A549 (cell line): ENCODE data around the gene GAS1. TPM values are rescaled to one million over a fixed set of nuclear protein-coding genes. Genes with fewer than 3 reads are reported as not detected.

Source experiments
- ATAC-seq, 2 experiments: fragments of 200-7000 bp in 1 of 2; fragments of >200 bp in 1 of 2; cut with Nextera tagmentation in 1 of 2; cut with Tn5 transposase in 1 of 2; 3 replicates each; pipeline versions ENCODE4 v1.8.0 to v1.9.1; 2018 to 2020; ENCODE audit warnings: mild to moderate bottlenecking in 1 of 2, moderate library complexity in 1 of 2
- CTCF ChIA-PET: fragments of 300-600 bp; sonication (Branson Sonifier 250); formaldehyde crosslinking; extraction: SDS; loops from one replicate; lab custom pipeline; 2021; ENCODE audit warnings: antibody characterized with exemption, inconsistent platforms; lab: Yijun Ruan, JAX
- POLR2A ChIA-PET: fragments of 350-600 bp; formaldehyde crosslinking; extraction: SDS; loops from one replicate; lab custom pipeline; 2021; ENCODE audit warnings: antibody characterized with exemption, inconsistent platforms; lab: Yijun Ruan, JAX
- DNase-seq, 2 experiments: peaks; one replicate each; pipeline versions ENCODE4 v3.0.0 to v3.0.0-alpha.2; 2011 to 2016; ENCODE audit warnings: low read depth in 1 of 2, low spot score in 1 of 2
- FAIRE-seq: peaks from 2 replicates; lab custom pipeline; 2011; peaks lifted over from hg19 to GRCh38; lab: Jason Lieb, UNC
- H3K27ac ChIP-seq, 2 experiments: fragments of >200 bp; sonication (Bioruptor Twin); formaldehyde crosslinking; 3 replicates each; pipeline ENCODE4 v1.5.1; 2016 to 2017
- H3K4me1 ChIP-seq: fragments of >200 bp; sonication (Bioruptor Twin); formaldehyde crosslinking; 3 replicates; pipeline ENCODE4 v1.6.1; 2016
- H3K4me2 ChIP-seq: fragments of >200 bp; sonication (Bioruptor Twin); formaldehyde crosslinking; 3 replicates; pipeline ENCODE4 v1.6.1; 2016
- H3K4me3 ChIP-seq: fragments of >200 bp; sonication (Bioruptor Twin); formaldehyde crosslinking; 3 replicates; pipeline ENCODE4 v1.5.1; 2016
- H3K9me3 ChIP-seq: fragments of >200 bp; sonication (Bioruptor Twin); formaldehyde crosslinking; 3 replicates; pipeline ENCODE4 v1.6.1; 2016
- CBX2 ChIP-seq: fragments of 200-600 bp; sonication (generic); IDR thresholded peaks from 2 replicates; pipeline ENCODE4 v1.6.1; 2016; ENCODE audit warnings: low read depth, mild to moderate bottlenecking, borderline replicate concordance
- CHD2 ChIP-seq: fragments of 150-350 bp; IDR thresholded peaks from 2 replicates; pipeline ENCODE4 v1.6.1; 2014; ENCODE audit warnings: low read length; ENCODE audit not compliant: partially characterized antibody
- EHMT2 ChIP-seq: fragments of 200-600 bp; sonication (generic); IDR thresholded peaks from 2 replicates; pipeline ENCODE4 v1.6.1; 2016; ENCODE audit warnings: antibody characterized with exemption, low read depth, mild to moderate bottlenecking, moderate library complexity
- ELK1 ChIP-seq: fragments of 150-350 bp; IDR thresholded peaks from 2 replicates; pipeline ENCODE4 v1.6.1; 2014; ENCODE audit warnings: low read depth, mild to moderate bottlenecking, low read length
- FOXS1 ChIP-seq: fragments of 250-450 bp; sonication (Bioruptor Pico); IDR thresholded peaks from 2 replicates; pipeline ENCODE4 v1.5.0; 2020; ENCODE audit warnings: mild to moderate bottlenecking, moderate library complexity
- HEYL ChIP-seq: fragments of 250-450 bp; sonication (Bioruptor Pico); IDR thresholded peaks from 2 replicates; pipeline ENCODE4 v1.8.0; 2021; ENCODE audit warnings: mild to moderate bottlenecking, moderate library complexity
- HOXB13 ChIP-seq: fragments of 250-450 bp; sonication (Bioruptor Pico); IDR thresholded peaks from 2 replicates; pipeline ENCODE4 v1.5.0; 2020; ENCODE audit warnings: low read depth, mild to moderate bottlenecking, moderate library complexity
- JUNB ChIP-seq: fragments of >200 bp; sonication (Bioruptor Twin); formaldehyde crosslinking; IDR thresholded peaks from 2 replicates; pipeline ENCODE4 v1.6.1; 2016
- KDM1A ChIP-seq: fragments of 200-600 bp; sonication (generic); IDR thresholded peaks from 2 replicates; pipeline ENCODE4 v1.6.1; 2016; ENCODE audit warnings: low read depth, mild to moderate bottlenecking
- MAFK ChIP-seq: fragments of 450-650 bp; IDR thresholded peaks from 2 replicates; pipeline ENCODE4 v1.6.1; 2014; ENCODE audit not compliant: partially characterized antibody
- REST ChIP-seq: fragments of 200-600 bp; sonication (generic); IDR thresholded peaks from 2 replicates; pipeline ENCODE4 v1.6.1; 2016; ENCODE audit warnings: antibody characterized with exemption, mild to moderate bottlenecking, moderate library complexity
- RFX5 ChIP-seq: fragments of 450-650 bp; IDR thresholded peaks from 2 replicates; pipeline ENCODE4 v1.7.1; 2014; ENCODE audit warnings: antibody characterized with exemption, mild to moderate bottlenecking, moderate library complexity
- RNF2 ChIP-seq: fragments of 200-600 bp; sonication (generic); IDR thresholded peaks from 2 replicates; pipeline ENCODE4 v1.6.1; 2016; ENCODE audit warnings: low read depth, mild to moderate bottlenecking, antibody characterized with exemption, moderate library complexity, borderline replicate concordance
- USF2 ChIP-seq: fragments of 450-650 bp; IDR thresholded peaks from 2 replicates; pipeline ENCODE4 v1.6.1; 2014; ENCODE audit warnings: antibody characterized with exemption
- ZFP36 ChIP-seq: fragments of 450-650 bp; IDR thresholded peaks from 2 replicates; pipeline ENCODE4 v1.6.1; 2014; ENCODE audit warnings: borderline replicate concordance; ENCODE audit not compliant: partially characterized antibody
- ZSCAN20 ChIP-seq: fragments of 250-450 bp; sonication (Bioruptor Pico); IDR thresholded peaks from 2 replicates; pipeline ENCODE4 v1.8.0; 2022; ENCODE audit warnings: mild to moderate bottlenecking, moderate library complexity
- WGBS: methylation state at CpG from one replicate; pipeline ENCODE4 v1.1.6; 2017; ENCODE audit errors: missing lambda C conversion rate; 5-methylcytosine and 5-hydroxymethylcytosine counted together
- polyA plus RNA-seq, 4 experiments: library from polyadenylated mRNA; depleted of rRNA in 3 of 4; stranded (reverse); fragments of >200 nt; fragmentation: RNase III in 1 of 4; extraction: RNeasy Plus Mini Kit Qiagen cat#74134 plus additional on column Dnase treatment in 1 of 4; gene quantifications; 2 replicates in 3 of 4; 3 replicates in 1 of 4; pipeline ENCODE4 v1.2.3, GENCODE V29; 2011 to 2017

The GAS1 gene
- polyA plus RNA-seq, 2 of the 4 experiments (the other 2 are of a cell fraction): 0.03 TPM; not detected in 1

- Histone ChIP-seq H3K4me3 (no peak overlapping the region), H3K4me1 (peaks cover 6% of the 10 kb centered on the region; the same call in 1 of the 3 replicates), H3K9me3 (0 out of 3 replicates have a peak, but pooled peaks cover 2% of the 10 kb centered on the region), H3K27ac (no peak overlapping the region), H3K4me2 (no peak overlapping the region)
- FAIRE-seq (no peak), DNase-seq (no peak), ATAC-seq (no peak)
- ChIA-PET POLR2A (no interaction called here), CTCF (interaction anchor here (1.1 kb wide), 1 partner anchor 18 kb away, joined by 3 read pairs; no protein-coding TSS in a partner anchor)
- TF ChIP-seq EHMT2: no peak
- no peak for TF ChIP-seq ZSCAN20 (CRISPR knock-in tag)
- TF ChIP-seq RNF2: no peak
- no peak for TF ChIP-seq JUNB
- no peak for TF ChIP-seq KDM1A
- TF ChIP-seq USF2: no peak
- no peak for TF ChIP-seq HOXB13 (CRISPR knock-in tag)
- no peak for TF ChIP-seq CHD2
- WGBS: 10% methylated on average over 10 of the region's 10 CpGs
Observed at GRCh38 chr9:86942281-86943200, 4.8 kb downstream of the GAS1 start.

GRCh38 chr9:86941197-86941596 is 6.1 kb downstream of the GAS1 start:
- no peak overlapping the region for H3K4me2 ChIP-seq
- WGBS: 7% methylated on average over 2 of the region's 2 CpGs
- H3K27ac ChIP-seq: no peak overlapping the region
- ChIA-PET POLR2A (no interaction called here), CTCF (no interaction called here)
- TF ChIP-seq CBX2 (no peak), RFX5 (no peak), JUNB (no peak), CHD2 (no peak), EHMT2 (no peak), FOXS1 (CRISPR knock-in tag) (no peak), HEYL (CRISPR knock-in tag) (no peak), HOXB13 (CRISPR knock-in tag) (no peak), ZFP36 (no peak), REST (no peak), MAFK (no peak), ELK1 (no peak)
- H3K4me1 ChIP-seq: peaks cover 6% of the 10 kb centered on the region; the same call in 1 of the 3 replicates
- ATAC-seq (no peak), FAIRE-seq (no peak), DNase-seq (no peak)
- no peak overlapping the region for H3K4me3 ChIP-seq
- H3K9me3 ChIP-seq: 0 out of 3 replicates have a peak, but pooled peaks cover 2% of the 10 kb centered on the region
